ENCODE data around the gene SLC19A1.

Gene SLC19A1

GRCh38 chr21:45555251-45555556 lies 13.0 kb upstream of the SLC19A1 start:
- no peak overlapping the region for H3K27ac Mint-ChIP-seq
- H3K27me3 Mint-ChIP-seq (ENCODE audit: low read depth, poor library complexity), result peaks cover 14% of the 10 kb centered on the region
- no peaks in the 10 kb centered on the region for H3K9me3 Mint-ChIP-seq
- no peaks in the 10 kb centered on the region for H3K36me3 Mint-ChIP-seq (ENCODE audit: low read depth)
- H3K4me3 Mint-ChIP-seq, result no peak overlapping the region
- peaks cover 27% of the 10 kb centered on the region for H3K4me1 Mint-ChIP-seq
- no peak for TF ChIP-seq CTCF (IDR thresholded peaks at IDR 0.05)
- DNase-seq, result no peak

GRCh38 chr21:45554477-45555175 lies 12.4 kb upstream of the SLC19A1 start:
- peak; percentile 56 for TF ChIP-seq CTCF (IDR thresholded peaks at IDR 0.05)
- peak; percentile 94 for DNase-seq
- Mint-ChIP-seq H3K27me3 (ENCODE audit: low read depth, poor library complexity) (peaks cover 10% of the 10 kb centered on the region), H3K9me3 (no peaks in the 10 kb centered on the region), H3K27ac (no peak overlapping the region), H3K4me1 (peaks cover 28% of the 10 kb centered on the region), H3K36me3 (ENCODE audit: low read depth) (no peaks in the 10 kb centered on the region), H3K4me3 (peak overlapping the region; percentile 81)

GRCh38 chr21:45552696-45553391 lies 10.6 kb upstream of the SLC19A1 start:
- Mint-ChIP-seq H3K27me3 (ENCODE audit: low read depth, poor library complexity) (peaks cover 13% of the 10 kb centered on the region), H3K9me3 (no peaks in the 10 kb centered on the region), H3K4me1 (peaks cover 34% of the 10 kb centered on the region)

GRCh38 chr21:45551783-45552695 lies 9.8 kb upstream of the SLC19A1 start:
- H3K36me3 Mint-ChIP-seq (ENCODE audit: low read depth), result no peaks in the 10 kb centered on the region
- DNase-seq, result no peak
- no peak for TF ChIP-seq CTCF (IDR thresholded peaks at IDR 0.05)
- H3K4me3 Mint-ChIP-seq, result peak overlapping the region; percentile 65
- peaks cover 14% of the 10 kb centered on the region for H3K27me3 Mint-ChIP-seq (ENCODE audit: low read depth, poor library complexity)
- peaks cover 34% of the 10 kb centered on the region for H3K4me1 Mint-ChIP-seq
- no peaks in the 10 kb centered on the region for H3K9me3 Mint-ChIP-seq
- H3K27ac Mint-ChIP-seq, result no peak overlapping the region

More at GRCh38 chr21:45552696-45553391, 10.6 kb upstream of the SLC19A1 start:
- Mint-ChIP-seq H3K27ac (no peak overlapping the region), H3K36me3 (ENCODE audit: low read depth) (no peaks in the 10 kb centered on the region), H3K4me3 (no peak overlapping the region)
- DNase-seq, result no peak
- TF ChIP-seq CTCF (IDR thresholded peaks at IDR 0.05), result no peak

GRCh38 chr21:45551316-45551715 lies 9.1 kb upstream of the SLC19A1 start:
- no peak for DNase-seq
- Mint-ChIP-seq H3K27ac (no peak overlapping the region), H3K4me3 (peak overlapping the region; percentile 65), H3K27me3 (ENCODE audit: low read depth, poor library complexity) (peaks cover 14% of the 10 kb centered on the region), H3K36me3 (ENCODE audit: low read depth) (no peaks in the 10 kb centered on the region), H3K4me1 (peaks cover 34% of the 10 kb centered on the region), H3K9me3 (no peaks in the 10 kb centered on the region)
- no peak for TF ChIP-seq CTCF (IDR thresholded peaks at IDR 0.05)

All from nephron progenitor cell (in vitro differentiated cells).